Thoracic aorta (tissue), 2 donors: ENCODE measurements around the gene CEP131. TPM values are rescaled to one million over a fixed set of nuclear protein-coding genes. Genes with fewer than 3 reads are reported as not detected.

ENCODE experiments used
- ATAC-seq: fragments of 150-250 bp; one replicate; pipeline ENCODE4 v1.8.0; 2017; ENCODE audit warnings: low read depth; ENCODE audit not compliant: insufficient number of reproducible peaks, low FRiP score
- DNase-seq: peaks from one replicate; pipeline ENCODE4 v3.0.0-alpha.2; 2020; ENCODE audit warnings: low spot score
- H3K27ac ChIP-seq, 2 donors: fragments of 200-600 bp; sonication (generic); 1 replicate in 1 of 2; 2 replicates in 1 of 2; pipeline ENCODE4 v1.5.1; 2016; ENCODE audit warnings: mild to moderate bottlenecking in 2 of 2, moderate library complexity in 2 of 2
- H3K27me3 ChIP-seq: fragments of 200-600 bp; sonication (generic); replicated peaks from 2 replicates; pipeline ENCODE4 v1.6.0; 2016; ENCODE audit warnings: mild to moderate bottlenecking; ENCODE audit not compliant: insufficient read depth
- H3K36me3 ChIP-seq: fragments of 200-600 bp; sonication (generic); one replicate; pipeline ENCODE4 v1.5.1; 2016
- H3K4me1 ChIP-seq, 2 donors: fragments of 200-600 bp; sonication (generic); 1 replicate in 1 of 2; 2 replicates in 1 of 2; pipeline versions ENCODE4 v1.5.1 to v1.6.0; 2016; ENCODE audit warnings: low read depth in 2 of 2, mild to moderate bottlenecking in 1 of 2; ENCODE audit not compliant: control insufficient read depth in 1 of 2
- H3K4me3 ChIP-seq: fragments of 200-600 bp; sonication (generic); 2 replicates; pipeline ENCODE4 v1.5.1; 2016; ENCODE audit warnings: mild to moderate bottlenecking
- H3K9me3 ChIP-seq: fragments of 200-600 bp; sonication (generic); 2 replicates; pipeline ENCODE4 v1.5.1; 2016
- CTCF ChIP-seq: fragments of 200-600 bp; sonication (generic); IDR thresholded peaks from one replicate; pipeline ENCODE4 v1.5.1; 2019; ENCODE audit warnings: antibody characterized with exemption
- total RNA-seq, 2 donors: library from RNA; depleted of rRNA; stranded (reverse); fragments of >200 nt; gene quantifications; one replicate each; pipeline versions ENCODE4 v1.1.0 to v1.2.3, GENCODE V29; 2016

The CEP131 gene
- total RNA-seq, 2 donors from 2014 or later: 5.8 to 11.4 TPM

GRCh38 chr17:81235822-81236740 lies 13.3 kb upstream of the CEP131 start:
- Histone ChIP-seq H3K4me3 (no peak overlapping the region), H3K27ac (no peak overlapping the region), H3K9me3 (no peaks in the 10 kb centered on the region), H3K27me3 (no peaks in the 10 kb centered on the region), H3K4me1 (peaks cover 18 to 27% of the 10 kb centered on the region in 2 donors), H3K36me3 (peaks cover 19% of the 10 kb centered on the region)
- ATAC-seq: no peak
- TF ChIP-seq CTCF: no peak
- no peak for DNase-seq

- Histone ChIP-seq H3K9me3 (no peaks in the 10 kb centered on the region), H3K27me3 (no peaks in the 10 kb centered on the region), H3K4me3 (no peak overlapping the region), H3K4me1 (peaks cover 16 to 20% of the 10 kb centered on the region in 2 donors), H3K27ac (no peak overlapping the region), H3K36me3 (peaks cover 22% of the 10 kb centered on the region)
- no peak for ATAC-seq
- no peak for DNase-seq
- no peak for TF ChIP-seq CTCF
Observed at GRCh38 chr17:81234940-81235821, 12.4 kb upstream of the CEP131 start.

GRCh38 chr17:81234506-81234855 lies 11.7 kb upstream of the CEP131 start:
- DNase-seq (no peak), ATAC-seq (no peak)
- peaks cover 11 to 15% of the 10 kb centered on the region in 2 donors for H3K4me1 ChIP-seq
- H3K27me3 ChIP-seq: no peaks in the 10 kb centered on the region
- H3K27ac ChIP-seq: no peak overlapping the region
- no peak overlapping the region for H3K4me3 ChIP-seq
- TF ChIP-seq CTCF: no peak
- no peaks in the 10 kb centered on the region for H3K9me3 ChIP-seq
- H3K36me3 ChIP-seq: peaks cover 22% of the 10 kb centered on the region

GRCh38 chr17:81233811-81234505 lies 11.2 kb upstream of the CEP131 start:
- H3K4me1 ChIP-seq: peaks cover 11 to 15% of the 10 kb centered on the region in 2 donors
- no peaks in the 10 kb centered on the region for H3K27me3 ChIP-seq
- no peak overlapping the region for H3K27ac ChIP-seq
- DNase-seq (no peak), ATAC-seq (no peak)
- no peak for TF ChIP-seq CTCF
- H3K9me3 ChIP-seq: no peaks in the 10 kb centered on the region
- H3K36me3 ChIP-seq: peaks cover 22% of the 10 kb centered on the region
- H3K4me3 ChIP-seq: no peak overlapping the region
